Glutamatergic neuron (in vitro differentiated cells): ENCODE results near the gene ZNF629. TPM values are rescaled to one million over a fixed set of nuclear protein-coding genes. Genes with fewer than 3 reads are reported as not detected.
A peak's percentile ranks its signal among the peaks of the same experiment; 100 is the strongest.

Experiments used
- DNase-seq: peaks from one replicate; pipeline ENCODE4 v3.0.0; 2022
- H3K27ac Mint-ChIP-seq: one replicate; pipeline ENCODE4 v1.8.0; 2020; ENCODE audit warnings: mild to moderate bottlenecking, mixed read lengths, inconsistent platforms; ENCODE audit not compliant: unreplicated experiment
- H3K27me3 Mint-ChIP-seq: one replicate; pipeline ENCODE4 v1.8.0; 2020; ENCODE audit warnings: mild to moderate bottlenecking, moderate library complexity, mixed read lengths, inconsistent platforms; ENCODE audit not compliant: unreplicated experiment
- H3K36me3 Mint-ChIP-seq: one replicate; pipeline ENCODE4 v1.8.0; 2020; ENCODE audit warnings: mild to moderate bottlenecking, mixed read lengths, inconsistent platforms; ENCODE audit not compliant: unreplicated experiment
- H3K4me1 Mint-ChIP-seq: one replicate; pipeline ENCODE4 v1.8.0; 2020; ENCODE audit warnings: mild to moderate bottlenecking, low read depth, mixed read lengths, inconsistent platforms; ENCODE audit not compliant: unreplicated experiment
- H3K4me3 Mint-ChIP-seq: one replicate; pipeline ENCODE4 v1.8.0; 2020; ENCODE audit warnings: mild to moderate bottlenecking, mixed read lengths, inconsistent platforms; ENCODE audit not compliant: unreplicated experiment
- H3K9me3 Mint-ChIP-seq: one replicate; pipeline ENCODE4 v1.8.0; 2020; ENCODE audit warnings: mild to moderate bottlenecking, moderate library complexity, mixed read lengths, inconsistent platforms; ENCODE audit not compliant: unreplicated experiment
- total RNA-seq: library from RNA; stranded (reverse); fragmentation: NEBNext Ultra II Directional; extraction: Animal tissue kit (Norgen Biotek cat#: 25700); gene quantifications from one replicate; pipeline ENCODE4 v1.2.1, GENCODE V29; 2021; ENCODE audit not compliant: unreplicated experiment
- TF ChIP-seq, protein P1 (sequence below): fragments of 200-600 bp; sonication (generic); IDR thresholded peaks from one replicate; pipeline ENCODE4 v1.5.0; 2021; ENCODE audit not compliant: partially characterized antibody, unreplicated experiment

ZNF629 gene
- total RNA-seq, 1 donor from 2014 or later: 42.5 TPM

DNA sequence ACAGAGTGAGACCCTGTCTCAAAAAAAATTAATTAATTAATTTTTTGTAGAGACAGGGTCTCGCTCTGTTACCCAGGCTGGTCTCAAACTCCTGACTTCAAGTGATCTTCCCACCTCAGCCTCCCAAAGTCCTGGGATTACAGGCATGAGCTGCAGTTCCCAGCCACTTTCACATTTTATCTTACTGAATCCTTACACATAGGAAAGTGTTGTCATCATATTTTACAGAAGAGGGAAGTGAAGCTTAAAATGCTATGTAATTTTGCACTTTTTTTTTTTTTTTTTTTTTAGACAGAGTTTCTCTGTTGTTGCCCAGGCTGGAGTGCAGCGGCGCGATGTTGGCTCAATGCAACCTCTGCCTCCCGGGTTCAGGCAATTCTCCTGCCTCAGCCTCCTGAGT is 21.1 kb upstream of the ZNF629 start:
- DNase-seq: no peak
- Mint-ChIP-seq H3K36me3 (no peaks in the 10 kb centered on the region), H3K9me3 (peaks cover 14% of the 10 kb centered on the region), H3K27ac (no peak overlapping the region), H3K27me3 (peaks cover 8% of the 10 kb centered on the region), H3K4me3 (no peak overlapping the region), H3K4me1 (peaks cover 15% of the 10 kb centered on the region)
- TF ChIP-seq, protein P1, sequence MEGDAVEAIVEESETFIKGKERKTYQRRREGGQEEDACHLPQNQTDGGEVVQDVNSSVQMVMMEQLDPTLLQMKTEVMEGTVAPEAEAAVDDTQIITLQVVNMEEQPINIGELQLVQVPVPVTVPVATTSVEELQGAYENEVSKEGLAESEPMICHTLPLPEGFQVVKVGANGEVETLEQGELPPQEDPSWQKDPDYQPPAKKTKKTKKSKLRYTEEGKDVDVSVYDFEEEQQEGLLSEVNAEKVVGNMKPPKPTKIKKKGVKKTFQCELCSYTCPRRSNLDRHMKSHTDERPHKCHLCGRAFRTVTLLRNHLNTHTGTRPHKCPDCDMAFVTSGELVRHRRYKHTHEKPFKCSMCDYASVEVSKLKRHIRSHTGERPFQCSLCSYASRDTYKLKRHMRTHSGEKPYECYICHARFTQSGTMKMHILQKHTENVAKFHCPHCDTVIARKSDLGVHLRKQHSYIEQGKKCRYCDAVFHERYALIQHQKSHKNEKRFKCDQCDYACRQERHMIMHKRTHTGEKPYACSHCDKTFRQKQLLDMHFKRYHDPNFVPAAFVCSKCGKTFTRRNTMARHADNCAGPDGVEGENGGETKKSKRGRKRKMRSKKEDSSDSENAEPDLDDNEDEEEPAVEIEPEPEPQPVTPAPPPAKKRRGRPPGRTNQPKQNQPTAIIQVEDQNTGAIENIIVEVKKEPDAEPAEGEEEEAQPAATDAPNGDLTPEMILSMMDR: no peak

DNA sequence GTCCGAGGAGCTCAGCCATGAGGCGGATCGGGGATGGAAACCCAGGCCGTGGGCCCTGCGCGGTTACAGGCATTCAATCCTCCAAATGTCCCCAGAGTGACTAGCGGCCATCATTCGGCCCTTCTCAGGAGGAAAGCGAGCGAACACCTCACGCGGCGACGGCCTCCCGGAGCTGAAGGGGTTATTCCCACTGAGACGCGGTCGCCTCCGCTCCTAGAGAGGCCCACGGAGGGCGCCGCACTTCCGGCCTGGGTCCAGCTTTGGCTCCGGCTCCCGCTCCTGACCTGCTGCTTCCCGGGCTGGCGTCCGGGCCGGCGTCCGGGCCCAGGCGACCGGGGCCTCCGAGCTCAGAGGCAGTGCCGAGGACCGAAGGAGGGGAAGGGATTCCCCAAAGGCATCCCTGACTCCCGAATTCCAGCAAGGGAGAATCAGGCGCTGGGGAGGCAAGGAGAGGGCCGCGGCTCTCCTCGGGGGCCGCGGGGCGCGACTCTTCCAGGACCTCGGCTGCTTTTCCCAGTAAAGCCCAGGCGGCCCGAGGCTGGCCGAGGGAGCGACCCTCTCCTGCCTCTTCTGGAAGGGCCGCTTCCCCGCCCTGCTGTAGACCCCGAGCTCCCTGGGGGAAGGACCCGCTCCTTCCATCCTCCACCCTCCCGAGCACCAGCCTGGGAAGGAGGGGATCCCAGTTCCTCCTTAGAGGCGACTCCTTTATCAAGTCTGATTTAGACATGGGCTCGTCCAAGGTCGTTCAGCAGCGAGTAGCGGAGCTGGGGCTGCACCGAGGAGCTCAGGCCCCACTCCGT is 18.6 kb upstream of the ZNF629 start:
- H3K4me3 Mint-ChIP-seq: peak overlapping the region; percentile 94
- peaks cover 10% of the 10 kb centered on the region for H3K9me3 Mint-ChIP-seq
- H3K27me3 Mint-ChIP-seq: peaks cover 6% of the 10 kb centered on the region
- peaks cover 7% of the 10 kb centered on the region for H3K4me1 Mint-ChIP-seq
- H3K27ac Mint-ChIP-seq: peak overlapping the region; percentile 92
- no peaks in the 10 kb centered on the region for H3K36me3 Mint-ChIP-seq
- TF ChIP-seq, protein P1: no peak
- DNase-seq: peak; percentile 88

DNA sequence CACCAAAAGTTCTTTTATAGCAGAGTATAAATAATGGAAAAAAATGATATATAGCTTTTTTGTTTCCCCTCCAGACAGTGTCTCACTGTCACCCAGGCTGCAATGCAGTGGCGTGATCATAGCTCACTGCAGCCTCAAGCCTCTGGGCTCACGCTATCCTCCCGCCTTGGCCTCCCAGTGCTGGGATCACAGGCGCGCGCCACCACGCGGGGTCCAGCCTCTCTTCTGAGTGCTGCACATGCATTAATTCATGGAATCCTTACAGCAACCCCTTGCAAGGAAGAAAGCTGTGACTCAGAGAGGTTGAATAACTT is 18.0 kb upstream of the ZNF629 start:
- peak; percentile 49 for DNase-seq
- Mint-ChIP-seq H3K4me1 (peaks cover 7% of the 10 kb centered on the region), H3K27me3 (peaks cover 6% of the 10 kb centered on the region), H3K9me3 (peaks cover 10% of the 10 kb centered on the region), H3K36me3 (no peaks in the 10 kb centered on the region), H3K27ac (peak overlapping the region; percentile 92), H3K4me3 (peak overlapping the region; percentile 87)
- TF ChIP-seq, protein P1: no peak

DNA sequence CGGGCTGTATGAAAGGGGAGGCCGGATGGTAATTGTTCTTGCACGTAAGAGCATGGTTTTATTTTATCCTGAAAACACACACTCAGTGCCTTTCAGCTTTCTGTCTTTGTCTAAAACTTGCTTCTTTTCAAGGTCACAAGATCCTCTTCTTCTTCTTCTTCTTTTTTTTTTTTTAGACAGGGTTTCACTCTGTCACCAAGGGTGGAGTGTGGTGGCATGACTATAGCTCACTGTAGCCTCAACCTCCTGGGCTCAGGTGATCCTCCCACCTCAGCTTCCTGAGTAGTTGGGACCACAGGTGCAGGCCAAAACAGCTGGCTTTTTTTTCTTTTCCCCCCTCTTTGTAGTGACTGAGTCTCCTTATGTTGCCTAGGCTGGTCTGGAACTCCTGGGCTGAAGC is 15.9 kb upstream of the ZNF629 start:
- Mint-ChIP-seq H3K9me3 (peaks cover 10% of the 10 kb centered on the region), H3K4me3 (no peak overlapping the region), H3K36me3 (no peaks in the 10 kb centered on the region), H3K27me3 (peaks cover 3% of the 10 kb centered on the region), H3K4me1 (peaks cover 7% of the 10 kb centered on the region), H3K27ac (no peak overlapping the region)
- TF ChIP-seq, protein P1: no peak
- DNase-seq: no peak

DNA sequence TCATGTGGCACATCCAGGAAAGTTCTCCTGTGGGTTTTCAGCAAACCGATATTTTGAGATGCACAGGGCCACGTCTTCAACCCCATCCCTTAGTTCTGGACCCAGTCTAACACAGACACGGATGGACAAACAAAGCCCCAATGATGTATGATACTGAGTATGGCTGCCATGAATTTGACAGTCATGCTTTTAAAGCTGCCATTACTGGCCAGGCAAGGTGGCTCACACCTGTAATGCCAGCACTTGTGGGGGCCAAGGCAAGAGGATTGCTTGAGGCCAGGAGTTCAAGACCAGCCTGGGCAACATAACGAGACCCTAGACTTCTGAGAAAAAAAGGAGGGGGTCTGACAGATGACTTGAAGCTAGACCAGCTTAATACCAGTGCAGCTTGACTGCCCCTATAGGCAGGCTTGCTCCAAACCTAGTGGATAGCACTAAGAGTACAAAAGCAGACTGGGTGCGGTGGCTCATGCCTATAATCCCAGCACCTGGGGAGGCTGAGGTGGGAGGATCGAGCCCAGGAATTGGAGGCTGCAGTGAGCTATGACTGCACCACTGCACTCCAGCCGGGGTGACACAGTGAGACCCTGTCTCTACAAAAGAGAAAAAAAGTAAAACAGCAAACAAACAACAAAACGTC is 10.8 kb upstream of the ZNF629 start:
- H3K4me3 Mint-ChIP-seq: no peak overlapping the region
- H3K27ac Mint-ChIP-seq: no peak overlapping the region
- TF ChIP-seq, protein P1: no peak
- DNase-seq: no peak
- peaks cover 2% of the 10 kb centered on the region for H3K9me3 Mint-ChIP-seq
- no peaks in the 10 kb centered on the region for H3K4me1 Mint-ChIP-seq
- H3K27me3 Mint-ChIP-seq: peaks cover 6% of the 10 kb centered on the region
- H3K36me3 Mint-ChIP-seq: no peaks in the 10 kb centered on the region
